ENCODE data around the gene DNAAF2.

GRCh38 chr14:49621114-49621881 is 13.7 kb downstream of the DNAAF2 start:
- no peak for TF ChIP-seq EZH2 (IDR thresholded peaks at IDR 0.05)
- TF ChIP-seq POLR2AphosphoS5 (IDR thresholded peaks at IDR 0.05; ENCODE audit: borderline replicate concordance, low read depth, low read length) = no peak
- TF ChIP-seq FOXP2 (optimal IDR thresholded peaks at IDR 0.05; ENCODE audit: control extremely low read depth, extremely low read length, insufficient read depth) = no peak
